Measurements from ENCODE around the gene GREB1. TPM values are rescaled to one million over a fixed set of nuclear protein-coding genes. Genes with fewer than 3 reads are reported as not detected.
A peak's percentile ranks its signal among the peaks of the same experiment; 100 is the strongest.

Gene GREB1
- polyA plus RNA-seq, 1 of the 3 experiments (the other 2 are of a cell fraction), result 2.9 TPM

DNA sequence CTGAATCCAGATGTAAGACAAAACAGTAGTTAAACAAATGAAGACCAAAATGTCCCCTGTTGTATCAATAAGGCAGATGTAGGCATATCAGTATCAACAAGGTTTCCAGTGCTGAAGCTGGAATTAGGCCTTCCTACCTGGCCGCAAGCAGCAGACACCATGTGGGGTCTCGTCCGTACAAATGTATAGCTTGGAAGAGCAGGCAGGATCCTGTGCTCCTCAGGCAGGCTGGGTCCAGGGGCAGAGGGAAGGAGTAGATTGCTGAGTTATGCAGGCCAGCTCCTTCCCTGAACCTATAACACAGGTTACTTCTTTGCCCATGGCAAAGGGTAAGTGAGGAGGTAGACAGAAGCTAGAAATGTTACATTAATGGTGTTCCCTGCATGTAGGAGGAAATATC is 112.7 kb downstream of the GREB1 start:
- no peak overlapping the region for H3K4me3 ChIP-seq (ENCODE audit: low read depth in 2 of 2, low read length in 1 of 2)
- no peaks in the 10 kb centered on the region for H3K4me1 ChIP-seq (ENCODE audit: control insufficient read depth in 1 of 2, insufficient read depth in 2 of 2, low read depth in 1 of 2, low read length in 1 of 2)
- WGBS (ENCODE audit: low lambda C conversion rate), result 93% methylated on average over 3 of the region's 3 CpGs
- H3K27me3 ChIP-seq (ENCODE audit: insufficient read depth), result no peaks in the 10 kb centered on the region
- H3F3A ChIP-seq (replicated peaks; ENCODE audit: insufficient read depth), result no peaks in the 10 kb centered on the region
- ChIA-PET POLR2A (no interaction called here), CTCF (interaction anchor here (0.8 to 6.1 kb wide), 8 partner anchors 10 to 62 kb away, joined by 3 to 28 read pairs (median 4); no protein-coding TSS in a partner anchor)
- DNase-seq, result no peak
- no peaks in the 10 kb centered on the region for H3K9me2 ChIP-seq
- no peaks in the 10 kb centered on the region for H4K20me1 ChIP-seq (ENCODE audit: insufficient read depth)
- H3K36me3 ChIP-seq (replicated peaks in 1 of 2; ENCODE audit: control insufficient read depth in 1 of 2, insufficient read depth in 2 of 2, low read length in 1 of 2), result no peaks in the 10 kb centered on the region
- H3K4me2 ChIP-seq, result no peak overlapping the region
- no peak overlapping the region for H2AFZ ChIP-seq (ENCODE audit: low read depth)
- no peaks in the 10 kb centered on the region for H3K79me2 ChIP-seq (ENCODE audit: insufficient read depth)
- H3K9ac ChIP-seq, result no peak overlapping the region
- H3K9me3 ChIP-seq, result no peaks in the 10 kb centered on the region
- H3K27ac ChIP-seq (ENCODE audit: low read depth in 2 of 2, low read length in 1 of 2), result no peak overlapping the region
- no peak for TF ChIP-seq POLR2AphosphoS5 (IDR thresholded peaks at IDR 0.05; ENCODE audit: low read depth, low read length)

DNA sequence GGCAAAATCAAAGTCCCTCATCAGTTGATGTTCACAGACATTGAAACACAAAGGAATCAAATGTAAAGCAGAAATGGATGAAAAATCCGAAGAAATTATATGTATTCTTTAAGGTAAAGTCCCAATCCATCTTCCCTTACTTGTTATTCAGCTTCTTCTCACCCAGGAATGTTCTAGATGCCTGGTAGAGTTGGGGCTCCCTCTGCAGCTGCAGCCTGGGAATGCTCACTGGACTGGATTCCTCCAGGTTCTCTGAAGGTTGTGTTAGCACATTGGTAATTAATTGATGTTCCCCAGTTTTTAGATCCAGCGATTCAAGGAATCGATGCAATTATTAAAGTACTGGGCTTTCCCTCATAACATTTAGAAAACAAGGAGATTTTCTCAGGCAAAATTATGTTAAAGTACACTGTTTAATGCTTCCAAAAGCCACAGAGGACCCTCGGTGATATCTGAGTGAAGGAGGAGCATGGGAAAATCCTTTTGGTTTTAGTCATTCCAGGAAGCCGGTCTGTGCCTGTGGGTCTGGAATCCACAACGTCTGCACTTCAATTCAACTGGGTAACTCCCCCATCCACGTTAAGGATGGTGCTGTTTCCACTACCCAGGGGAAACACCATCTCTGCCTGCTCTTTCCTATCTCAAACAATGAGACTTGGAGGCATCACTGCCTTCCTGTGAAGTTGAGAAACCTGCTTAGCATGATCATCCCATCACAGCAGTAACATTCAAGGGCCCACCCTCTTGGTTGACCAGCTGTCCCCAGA is 114.2 kb downstream of the GREB1 start:
- Histone ChIP-seq H3K27ac (ENCODE audit: low read depth in 2 of 2, low read length in 1 of 2) (no peak overlapping the region), H3K4me3 (ENCODE audit: low read depth in 2 of 2, low read length in 1 of 2) (no peak overlapping the region), H2AFZ (ENCODE audit: low read depth) (no peak overlapping the region), H3K9me3 (no peaks in the 10 kb centered on the region), H3K79me2 (ENCODE audit: insufficient read depth) (no peaks in the 10 kb centered on the region), H3K36me3 (replicated peaks in 1 of 2; ENCODE audit: control insufficient read depth in 1 of 2, insufficient read depth in 2 of 2, low read length in 1 of 2) (no peaks in the 10 kb centered on the region), H3K4me2 (no peak overlapping the region), H3F3A (replicated peaks; ENCODE audit: insufficient read depth) (no peaks in the 10 kb centered on the region), H3K9ac (no peak overlapping the region), H3K27me3 (ENCODE audit: insufficient read depth) (no peaks in the 10 kb centered on the region), H3K4me1 (ENCODE audit: control insufficient read depth in 1 of 2, insufficient read depth in 2 of 2, low read depth in 1 of 2, low read length in 1 of 2) (no peaks in the 10 kb centered on the region), H4K20me1 (ENCODE audit: insufficient read depth) (no peaks in the 10 kb centered on the region), H3K9me2 (no peaks in the 10 kb centered on the region)
- CTCF ChIA-PET, result interaction anchor here (0.6 to 6.1 kb wide), 8 partner anchors 11 to 833 kb away, joined by 3 to 28 read pairs (median 5); no protein-coding TSS in a partner anchor
- TF ChIP-seq RAD21 (IDR thresholded peaks at IDR 0.05; ENCODE audit: low read length) (peak; percentile 29), TAF1 (IDR thresholded peaks at IDR 0.05; ENCODE audit: borderline replicate concordance, low read depth, low read length) (no peak)
- TF ChIP-seq, protein P1, sequence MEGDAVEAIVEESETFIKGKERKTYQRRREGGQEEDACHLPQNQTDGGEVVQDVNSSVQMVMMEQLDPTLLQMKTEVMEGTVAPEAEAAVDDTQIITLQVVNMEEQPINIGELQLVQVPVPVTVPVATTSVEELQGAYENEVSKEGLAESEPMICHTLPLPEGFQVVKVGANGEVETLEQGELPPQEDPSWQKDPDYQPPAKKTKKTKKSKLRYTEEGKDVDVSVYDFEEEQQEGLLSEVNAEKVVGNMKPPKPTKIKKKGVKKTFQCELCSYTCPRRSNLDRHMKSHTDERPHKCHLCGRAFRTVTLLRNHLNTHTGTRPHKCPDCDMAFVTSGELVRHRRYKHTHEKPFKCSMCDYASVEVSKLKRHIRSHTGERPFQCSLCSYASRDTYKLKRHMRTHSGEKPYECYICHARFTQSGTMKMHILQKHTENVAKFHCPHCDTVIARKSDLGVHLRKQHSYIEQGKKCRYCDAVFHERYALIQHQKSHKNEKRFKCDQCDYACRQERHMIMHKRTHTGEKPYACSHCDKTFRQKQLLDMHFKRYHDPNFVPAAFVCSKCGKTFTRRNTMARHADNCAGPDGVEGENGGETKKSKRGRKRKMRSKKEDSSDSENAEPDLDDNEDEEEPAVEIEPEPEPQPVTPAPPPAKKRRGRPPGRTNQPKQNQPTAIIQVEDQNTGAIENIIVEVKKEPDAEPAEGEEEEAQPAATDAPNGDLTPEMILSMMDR (IDR thresholded peaks at IDR 0.05), result peak; percentile 51
- WGBS (ENCODE audit: low lambda C conversion rate), result 66% methylated on average over 7 of the region's 7 CpGs
- POLR2A ChIA-PET, result no interaction called here
- no peak for DNase-seq

DNA sequence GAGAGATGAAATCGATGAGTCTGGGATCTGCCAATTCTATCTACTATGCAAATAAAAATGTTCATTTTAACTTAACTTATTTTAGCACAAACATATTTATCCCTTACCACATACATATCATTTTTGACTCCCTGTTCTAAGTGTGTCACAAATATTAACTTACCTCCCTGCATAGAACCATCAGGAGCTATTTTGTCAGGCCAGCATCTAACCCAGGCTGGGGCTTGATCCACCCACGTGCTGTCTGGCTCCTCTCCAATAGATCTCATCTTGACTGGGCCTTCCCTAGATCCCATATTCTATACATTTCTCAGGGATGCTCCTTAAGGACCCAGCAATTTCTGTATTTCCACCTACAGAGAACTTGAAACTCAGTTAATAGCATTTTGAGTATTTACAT is 115.2 kb downstream of the GREB1 start:
- H2AFZ ChIP-seq (ENCODE audit: low read depth), result no peak overlapping the region
- H3K9me2 ChIP-seq, result no peaks in the 10 kb centered on the region
- ChIA-PET POLR2A (no interaction called here), CTCF (interaction anchor here (1.0 to 6.1 kb wide), 4 partner anchors 32 to 136 kb away, joined by 3 to 28 read pairs (median 5); no protein-coding TSS in a partner anchor)
- no peaks in the 10 kb centered on the region for H3K4me1 ChIP-seq (ENCODE audit: control insufficient read depth in 1 of 2, insufficient read depth in 2 of 2, low read depth in 1 of 2, low read length in 1 of 2)
- WGBS (ENCODE audit: low lambda C conversion rate), result 52% methylated on average over 2 of the region's 2 CpGs
- H3K4me2 ChIP-seq, result no peak overlapping the region
- no peak overlapping the region for H3K27ac ChIP-seq (ENCODE audit: low read depth in 2 of 2, low read length in 1 of 2)
- H3K27me3 ChIP-seq (ENCODE audit: insufficient read depth), result no peaks in the 10 kb centered on the region
- H3K9ac ChIP-seq, result no peak overlapping the region
- no peaks in the 10 kb centered on the region for H3F3A ChIP-seq (replicated peaks; ENCODE audit: insufficient read depth)
- TF ChIP-seq EP300 (IDR thresholded peaks at IDR 0.05; ENCODE audit: borderline replicate concordance in 1 of 2, low read depth in 1 of 2, low read length in 1 of 2), result no peak
- TF ChIP-seq, protein P2, sequence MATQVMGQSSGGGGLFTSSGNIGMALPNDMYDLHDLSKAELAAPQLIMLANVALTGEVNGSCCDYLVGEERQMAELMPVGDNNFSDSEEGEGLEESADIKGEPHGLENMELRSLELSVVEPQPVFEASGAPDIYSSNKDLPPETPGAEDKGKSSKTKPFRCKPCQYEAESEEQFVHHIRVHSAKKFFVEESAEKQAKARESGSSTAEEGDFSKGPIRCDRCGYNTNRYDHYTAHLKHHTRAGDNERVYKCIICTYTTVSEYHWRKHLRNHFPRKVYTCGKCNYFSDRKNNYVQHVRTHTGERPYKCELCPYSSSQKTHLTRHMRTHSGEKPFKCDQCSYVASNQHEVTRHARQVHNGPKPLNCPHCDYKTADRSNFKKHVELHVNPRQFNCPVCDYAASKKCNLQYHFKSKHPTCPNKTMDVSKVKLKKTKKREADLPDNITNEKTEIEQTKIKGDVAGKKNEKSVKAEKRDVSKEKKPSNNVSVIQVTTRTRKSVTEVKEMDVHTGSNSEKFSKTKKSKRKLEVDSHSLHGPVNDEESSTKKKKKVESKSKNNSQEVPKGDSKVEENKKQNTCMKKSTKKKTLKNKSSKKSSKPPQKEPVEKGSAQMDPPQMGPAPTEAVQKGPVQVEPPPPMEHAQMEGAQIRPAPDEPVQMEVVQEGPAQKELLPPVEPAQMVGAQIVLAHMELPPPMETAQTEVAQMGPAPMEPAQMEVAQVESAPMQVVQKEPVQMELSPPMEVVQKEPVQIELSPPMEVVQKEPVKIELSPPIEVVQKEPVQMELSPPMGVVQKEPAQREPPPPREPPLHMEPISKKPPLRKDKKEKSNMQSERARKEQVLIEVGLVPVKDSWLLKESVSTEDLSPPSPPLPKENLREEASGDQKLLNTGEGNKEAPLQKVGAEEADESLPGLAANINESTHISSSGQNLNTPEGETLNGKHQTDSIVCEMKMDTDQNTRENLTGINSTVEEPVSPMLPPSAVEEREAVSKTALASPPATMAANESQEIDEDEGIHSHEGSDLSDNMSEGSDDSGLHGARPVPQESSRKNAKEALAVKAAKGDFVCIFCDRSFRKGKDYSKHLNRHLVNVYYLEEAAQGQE (IDR thresholded peaks at IDR 0.05; ENCODE audit: low read depth, low read length), result no peak
- DNase-seq, result no peak
- H3K4me3 ChIP-seq (ENCODE audit: low read depth in 2 of 2, low read length in 1 of 2), result no peak overlapping the region
- H3K9me3 ChIP-seq, result no peaks in the 10 kb centered on the region
- no peaks in the 10 kb centered on the region for H4K20me1 ChIP-seq (ENCODE audit: insufficient read depth)
- no peaks in the 10 kb centered on the region for H3K79me2 ChIP-seq (ENCODE audit: insufficient read depth)
- H3K36me3 ChIP-seq (replicated peaks in 1 of 2; ENCODE audit: control insufficient read depth in 1 of 2, insufficient read depth in 2 of 2, low read length in 1 of 2), result no peaks in the 10 kb centered on the region
